SIG-M5 (cell line): ENCODE data around the gene HCN4.

Experiments
- DNase-seq: peaks from one replicate; lab custom pipeline; 2025; lab: John Stamatoyannopoulos, UW

HCN4 gene

GRCh38 chr15:73380661-73381060 is 11.9 kb upstream of the HCN4 start:
- DNase-seq, result no peak

- DNase-seq, result no peak
Observed at GRCh38 chr15:73378089-73378488, 9.3 kb upstream of the HCN4 start.

GRCh38 chr15:73375755-73376305 is 7.1 kb upstream of the HCN4 start:
- DNase-seq, result no peak

GRCh38 chr15:73375012-73375411 is 6.3 kb upstream of the HCN4 start:
- no peak for DNase-seq

- no peak for DNase-seq
Observed at GRCh38 chr15:73374604-73375003, 5.8 kb upstream of the HCN4 start.

GRCh38 chr15:73373221-73373620 is 4.5 kb upstream of the HCN4 start:
- no peak for DNase-seq

GRCh38 chr15:73371812-73372211 is 3.1 kb upstream of the HCN4 start:
- no peak for DNase-seq

- no peak for DNase-seq
Observed at GRCh38 chr15:73370151-73370550, 1.4 kb upstream of the HCN4 start.

- DNase-seq, result no peak
Observed at GRCh38 chr15:73369154-73369694, 466 bp upstream of the HCN4 start.

GRCh38 chr15:73367624-73368300 is 996 bp downstream of the HCN4 start:
- no peak for DNase-seq

GRCh38 chr15:73366766-73367623 is 1.8 kb downstream of the HCN4 start:
- DNase-seq, result no peak

GRCh38 chr15:73364070-73364469 is 4.7 kb downstream of the HCN4 start:
- no peak for DNase-seq

- DNase-seq, result no peak
Observed at GRCh38 chr15:73362900-73363299, 5.9 kb downstream of the HCN4 start.

GRCh38 chr15:73361337-73361736 is 7.4 kb downstream of the HCN4 start:
- no peak for DNase-seq

GRCh38 chr15:73359651-73360050 is 9.1 kb downstream of the HCN4 start:
- DNase-seq, result no peak

- DNase-seq, result no peak
Observed at GRCh38 chr15:73357999-73358665, 10.6 kb downstream of the HCN4 start.

GRCh38 chr15:73355612-73356265 is 13.0 kb downstream of the HCN4 start:
- DNase-seq, result no peak

- no peak for DNase-seq
Observed at GRCh38 chr15:73354241-73354640, 14.5 kb downstream of the HCN4 start.

GRCh38 chr15:73353734-73354133 is 15.0 kb downstream of the HCN4 start:
- no peak for DNase-seq

GRCh38 chr15:73352082-73352481 is 16.7 kb downstream of the HCN4 start:
- DNase-seq, result no peak

GRCh38 chr15:73349191-73349590 is 19.6 kb downstream of the HCN4 start:
- no peak for DNase-seq
